ENCODE measurements around the gene CACFD1. TPM values are rescaled to one million over a fixed set of nuclear protein-coding genes. Genes with fewer than 3 reads are reported as not detected.

The CACFD1 gene
- total and polyA plus RNA-seq, 9 of the 15 experiments (the other 6 are each of a cell fraction or from before 2014, with no cell fraction given) = 0.11 to 1.4 (median 1.1) TPM; not detected in 2

DNA sequence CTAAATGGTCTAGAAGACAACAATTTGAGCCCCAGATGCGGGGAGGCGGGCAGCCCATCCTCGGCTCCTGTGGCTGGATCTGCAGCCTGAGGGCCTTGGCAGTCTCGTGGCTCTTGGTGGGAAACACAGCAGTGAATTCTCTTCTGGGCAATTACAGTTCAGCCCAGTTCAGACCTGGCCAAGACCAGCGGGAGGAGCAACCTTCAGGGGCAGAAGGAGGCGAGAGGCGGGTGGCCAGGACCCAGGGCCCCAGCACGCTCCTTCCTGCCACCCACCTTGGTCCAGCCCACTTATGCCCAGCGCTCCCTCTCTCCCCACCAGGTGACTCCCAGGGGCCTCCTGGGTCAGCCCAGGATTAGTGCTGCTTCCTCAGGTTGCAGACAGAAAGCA lies 57.2 kb downstream of the CACFD1 start:
- Histone ChIP-seq H3K27me3 (ENCODE audit: control insufficient read depth in 2 of 2, insufficient read depth in 2 of 2, low read length in 2 of 2) (peaks cover 31 to 81% of the 10 kb centered on the region in 2 experiments), H3K27ac (ENCODE audit: extremely low read depth, low read depth, low read length) (no peak overlapping the region), H3K4me2 (ENCODE audit: insufficient read depth, low read length) (no peak overlapping the region), H3K9me3 (replicated peaks; ENCODE audit: control insufficient read depth, insufficient read depth, low read depth, low read length) (peaks cover 6% of the 10 kb centered on the region; the same call in 1 of the 2 replicates), H3K4me1 (replicated peaks in 1 of 2; ENCODE audit: control insufficient read depth in 2 of 2, insufficient read depth in 2 of 2, low read length in 2 of 2) (peaks cover 0 to 21% of the 10 kb centered on the region in 2 experiments; a peak in 2 of 5 replicates), H3K9ac (ENCODE audit: insufficient read depth in 1 of 2, low read depth in 2 of 2, low read length in 2 of 2) (no peak overlapping the region; a peak in 1 of 4 replicates), H3K4me3 (no peak overlapping the region), H3K36me3 (ENCODE audit: control insufficient read depth, insufficient read depth, low read length) (no peaks in the 10 kb centered on the region; the same call in 2 of the 3 replicates), H2AFZ (ENCODE audit: low read depth, low read length) (no peak overlapping the region), H3K9me1 (ENCODE audit: control insufficient read depth, insufficient read depth, low read length) (no peaks in the 10 kb centered on the region), H3K79me2 (ENCODE audit: control insufficient read depth, insufficient read depth, low read length) (no peaks in the 10 kb centered on the region), H4K20me1 (replicated peaks; ENCODE audit: control insufficient read depth, insufficient read depth, low read length) (peaks cover 2% of the 10 kb centered on the region)
- ATAC-seq (no peak), DNase-seq (ENCODE audit: extremely low read depth in 1 of 4, low spot score in 3 of 4) (no peak), FAIRE-seq (no peak)
- intact Hi-C loops (cut with micrococcal nuclease) (no loop called here), in situ Hi-C loops (cut with MboI) (no loop called here)
- CTCF ChIA-PET (ENCODE audit: low intra/inter-chr PET ratio) = no interaction called here
- no TSS peak for BruUV-seq (replicated peaks)
- TF ChIP-seq, protein P1, sequence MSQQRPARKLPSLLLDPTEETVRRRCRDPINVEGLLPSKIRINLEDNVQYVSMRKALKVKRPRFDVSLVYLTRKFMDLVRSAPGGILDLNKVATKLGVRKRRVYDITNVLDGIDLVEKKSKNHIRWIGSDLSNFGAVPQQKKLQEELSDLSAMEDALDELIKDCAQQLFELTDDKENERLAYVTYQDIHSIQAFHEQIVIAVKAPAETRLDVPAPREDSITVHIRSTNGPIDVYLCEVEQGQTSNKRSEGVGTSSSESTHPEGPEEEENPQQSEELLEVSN (IDR thresholded peaks at IDR 0.05; ENCODE audit: borderline replicate concordance in 1 of 2, extremely low read depth in 1 of 2, insufficient read depth in 1 of 2, insufficient read length in 1 of 2, low read depth in 1 of 2, low read length in 1 of 2, poor library complexity in 1 of 2, severe bottlenecking in 1 of 2) = peak in 1 of 2 experiments; percentile 28
- no peak for TF ChIP-seq GATAD2A (IDR thresholded peaks at IDR 0.05)
- TF ChIP-seq POLR2A (conservative IDR thresholded peaks at IDR 0.05) = no peak
- 0% methylated on average over 9 of the region's 9 CpGs for WGBS (ENCODE audit: insufficient coverage, low coverage, missing lambda C conversion rate)
- POLR2A ChIA-PET = no interaction called here

DNA sequence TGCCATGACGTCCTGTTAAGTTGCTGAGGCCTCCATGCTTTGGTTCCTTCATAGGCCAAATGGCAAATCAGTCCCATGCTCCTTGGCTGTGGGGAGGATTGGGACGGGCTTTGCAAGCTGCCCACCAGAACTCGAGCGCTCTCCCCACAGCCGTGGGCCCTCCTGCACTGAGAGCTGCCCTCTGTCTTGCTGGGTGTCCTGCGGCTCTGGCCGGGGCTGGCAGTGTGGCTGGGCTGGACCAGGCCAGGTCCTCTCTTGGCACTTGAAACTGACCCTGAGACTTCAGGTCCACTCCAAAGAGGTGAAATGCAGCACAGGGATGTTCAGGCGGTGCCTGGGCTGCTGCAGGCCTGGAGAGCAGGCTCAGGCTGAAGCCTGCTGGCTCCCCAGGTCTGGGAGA lies 57.9 kb downstream of the CACFD1 start:
- Histone ChIP-seq H3K79me2 (ENCODE audit: control insufficient read depth, insufficient read depth, low read length) (no peaks in the 10 kb centered on the region), H3K4me1 (replicated peaks in 1 of 2; ENCODE audit: control insufficient read depth in 2 of 2, insufficient read depth in 2 of 2, low read length in 2 of 2) (peaks cover 0 to 27% of the 10 kb centered on the region in 2 experiments; a peak in 2 of 5 replicates), H3K4me3 (no peak overlapping the region), H3K27me3 (ENCODE audit: control insufficient read depth in 2 of 2, insufficient read depth in 2 of 2, low read length in 2 of 2) (peaks cover 33 to 88% of the 10 kb centered on the region in 2 experiments), H2AFZ (ENCODE audit: low read depth, low read length) (no peak overlapping the region), H3K9ac (ENCODE audit: insufficient read depth in 1 of 2, low read depth in 2 of 2, low read length in 2 of 2) (no peak overlapping the region), H3K27ac (ENCODE audit: extremely low read depth, low read depth, low read length) (no peak overlapping the region), H4K20me1 (replicated peaks; ENCODE audit: control insufficient read depth, insufficient read depth, low read length) (peaks cover 5% of the 10 kb centered on the region), H3K36me3 (ENCODE audit: control insufficient read depth, insufficient read depth, low read length) (no peaks in the 10 kb centered on the region), H3K4me2 (ENCODE audit: insufficient read depth, low read length) (no peak overlapping the region), H3K9me3 (replicated peaks; ENCODE audit: control insufficient read depth, insufficient read depth, low read depth, low read length) (no peaks in the 10 kb centered on the region), H3K9me1 (ENCODE audit: control insufficient read depth, insufficient read depth, low read length) (no peaks in the 10 kb centered on the region)
- DNase-seq (ENCODE audit: extremely low read depth in 1 of 4, low spot score in 3 of 4) (no peak), FAIRE-seq (no peak), ATAC-seq (no peak)
- ChIA-PET CTCF (ENCODE audit: low intra/inter-chr PET ratio) (interaction anchor here (0.6 kb wide), 1 partner anchor 199 kb away, joined by 3 read pairs; no protein-coding TSS in a partner anchor), POLR2A (interaction anchor here (0.6 kb wide), 1 partner anchor 220 kb away, joined by 3 read pairs; the partner anchor contains the start of gene SARDH)
- in situ Hi-C loops (cut with MboI) = no loop called here
- intact Hi-C loops (cut with micrococcal nuclease) = no loop called here
- WGBS (ENCODE audit: insufficient coverage, low coverage, missing lambda C conversion rate) = 3% methylated on average over 6 of the region's 8 CpGs
- BruUV-seq (replicated peaks) = no TSS peak
- TF ChIP-seq IRF1 (CRISPR knock-in tag; IDR thresholded peaks at IDR 0.05; ENCODE audit: borderline replicate concordance) = no peak
- no peak for TF ChIP-seq POLR3A (IDR thresholded peaks at IDR 0.05; ENCODE audit: borderline replicate concordance, extremely low read depth, insufficient read depth, insufficient read length)
- TF ChIP-seq HNRNPH1 (optimal IDR thresholded peaks at IDR 0.05; ENCODE audit: low read depth, low read length) = no peak
- TF ChIP-seq ZNF644 (tag; IDR thresholded peaks at IDR 0.05; ENCODE audit: low read depth) = no peak
- no peak for TF ChIP-seq ZBTB7A (IDR thresholded peaks at IDR 0.05; ENCODE audit: borderline replicate concordance, control insufficient read depth, low read depth, low read length)
- no peak for TF ChIP-seq MCM5 (IDR thresholded peaks at IDR 0.05; ENCODE audit: low read depth)
- TF ChIP-seq, protein P1 (IDR thresholded peaks at IDR 0.05; ENCODE audit: borderline replicate concordance in 1 of 2, extremely low read depth in 1 of 2, insufficient read depth in 1 of 2, insufficient read length in 1 of 2, low read depth in 1 of 2, low read length in 1 of 2, poor library complexity in 1 of 2, severe bottlenecking in 1 of 2) = no peak
- no peak for TF ChIP-seq VEZF1 (CRISPR knock-in tag; IDR thresholded peaks at IDR 0.05)
